Measurements from ENCODE around the gene PLXNC1.

DNA sequence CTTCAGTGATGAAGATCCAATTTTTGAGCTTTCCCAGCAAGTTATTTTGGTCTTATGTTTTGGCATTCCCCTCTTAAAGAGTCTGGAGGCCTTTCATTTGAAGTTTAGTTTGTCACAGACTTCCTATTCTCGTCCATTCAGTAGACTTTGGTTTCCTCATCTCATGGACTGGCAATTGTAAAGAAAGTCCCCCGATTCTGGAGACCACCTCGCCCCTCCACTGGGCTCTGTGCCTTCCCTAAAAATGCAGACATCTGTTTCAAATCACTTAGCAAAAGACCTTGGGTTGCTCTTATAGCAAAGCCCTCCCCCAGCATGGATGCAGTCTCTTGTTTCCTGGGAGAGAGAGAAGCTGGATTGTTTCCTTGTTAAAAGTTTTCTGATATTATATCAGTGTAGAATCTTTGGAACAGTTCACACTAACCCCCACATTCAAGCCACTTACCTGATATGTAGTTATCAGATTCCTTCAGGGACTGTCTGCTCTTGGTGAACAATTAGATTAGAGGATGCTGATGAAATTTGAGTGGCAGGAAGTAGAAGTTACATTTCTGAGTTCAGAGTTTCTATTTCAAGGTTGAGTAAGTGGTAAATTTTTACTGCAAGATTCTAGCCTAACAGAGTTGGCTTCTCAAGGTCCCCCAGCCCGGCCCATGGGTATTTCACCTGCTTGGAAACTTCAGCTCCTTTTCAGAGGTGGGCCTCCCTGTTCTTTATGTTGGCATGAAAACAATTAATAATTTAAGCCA is 56.3 kb downstream of the PLXNC1 start:
- TF ChIP-seq, protein P1, sequence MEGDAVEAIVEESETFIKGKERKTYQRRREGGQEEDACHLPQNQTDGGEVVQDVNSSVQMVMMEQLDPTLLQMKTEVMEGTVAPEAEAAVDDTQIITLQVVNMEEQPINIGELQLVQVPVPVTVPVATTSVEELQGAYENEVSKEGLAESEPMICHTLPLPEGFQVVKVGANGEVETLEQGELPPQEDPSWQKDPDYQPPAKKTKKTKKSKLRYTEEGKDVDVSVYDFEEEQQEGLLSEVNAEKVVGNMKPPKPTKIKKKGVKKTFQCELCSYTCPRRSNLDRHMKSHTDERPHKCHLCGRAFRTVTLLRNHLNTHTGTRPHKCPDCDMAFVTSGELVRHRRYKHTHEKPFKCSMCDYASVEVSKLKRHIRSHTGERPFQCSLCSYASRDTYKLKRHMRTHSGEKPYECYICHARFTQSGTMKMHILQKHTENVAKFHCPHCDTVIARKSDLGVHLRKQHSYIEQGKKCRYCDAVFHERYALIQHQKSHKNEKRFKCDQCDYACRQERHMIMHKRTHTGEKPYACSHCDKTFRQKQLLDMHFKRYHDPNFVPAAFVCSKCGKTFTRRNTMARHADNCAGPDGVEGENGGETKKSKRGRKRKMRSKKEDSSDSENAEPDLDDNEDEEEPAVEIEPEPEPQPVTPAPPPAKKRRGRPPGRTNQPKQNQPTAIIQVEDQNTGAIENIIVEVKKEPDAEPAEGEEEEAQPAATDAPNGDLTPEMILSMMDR (IDR thresholded peaks at IDR 0.05; ENCODE audit: low read length): no peak
- TF ChIP-seq EZH2 (IDR thresholded peaks at IDR 0.05; ENCODE audit: borderline replicate concordance, low read length): no peak

All from OCI-LY1 (cell line).